HG03460 (cell line): ENCODE data around the gene CLIP2.
"Not testable (repeated sequence)": the region's sequence is repeated elsewhere in the genome, so short reads cannot be mapped to it uniquely, and the experiment has no call there.

Source experiments
- ATAC-seq: cut with Tn5 transposase; IDR thresholded peaks from one replicate; pipeline ENCODE4 v1.9.1; 2021; ENCODE audit not compliant: unreplicated experiment

Gene CLIP2

GRCh38 chr7:74428023-74428422 is 138.8 kb downstream of the CLIP2 start:
- no peak for ATAC-seq

- ATAC-seq: no peak
Measured at GRCh38 chr7:74429153-74429747, 140.0 kb downstream of the CLIP2 start.

GRCh38 chr7:74430409-74430808 is 141.2 kb downstream of the CLIP2 start:
- not testable (repeated sequence) for ATAC-seq

GRCh38 chr7:74430961-74431466 is 141.8 kb downstream of the CLIP2 start:
- ATAC-seq: no peak

DNA sequence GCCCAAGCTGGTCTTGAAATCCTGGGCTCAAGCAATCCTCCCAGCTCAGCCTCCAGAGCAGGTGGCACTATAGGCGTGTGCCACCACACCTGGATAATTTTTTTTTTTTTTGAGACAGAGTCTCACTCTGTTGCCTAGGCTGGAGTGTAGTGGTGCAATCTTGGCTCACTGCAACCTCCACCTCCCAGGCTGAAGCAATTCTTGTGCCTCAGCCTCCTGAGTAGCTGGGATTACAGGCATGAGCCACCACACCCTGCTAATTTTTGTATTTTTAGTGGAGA is 148.0 kb downstream of the CLIP2 start:
- not testable (repeated sequence) for ATAC-seq

GRCh38 chr7:74438327-74438726 is 149.1 kb downstream of the CLIP2 start:
- ATAC-seq: no peak

- ATAC-seq: no peak
Measured at GRCh38 chr7:74439541-74439940, 150.3 kb downstream of the CLIP2 start.

DNA sequence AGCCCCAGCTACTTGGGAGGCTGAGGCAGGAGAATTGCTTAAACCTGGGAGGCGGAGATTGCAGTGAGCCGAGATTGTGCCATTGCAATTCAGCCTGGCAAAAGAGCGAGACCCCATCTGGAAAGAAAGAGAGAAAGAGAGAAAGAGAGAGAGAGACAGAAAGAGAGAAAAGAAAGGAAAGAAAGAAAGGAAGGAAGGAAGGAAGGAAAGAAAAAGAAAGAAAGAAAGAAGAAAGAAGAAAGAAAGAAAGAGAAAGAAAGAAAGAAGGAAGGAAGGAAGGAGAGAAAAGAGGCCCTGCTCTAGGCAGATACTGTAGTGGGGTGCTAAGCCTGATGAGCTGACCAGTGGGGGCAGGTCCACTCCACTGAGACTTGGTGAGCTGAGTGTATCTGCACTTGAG is 150.9 kb downstream of the CLIP2 start:
- not testable (repeated sequence) for ATAC-seq

DNA sequence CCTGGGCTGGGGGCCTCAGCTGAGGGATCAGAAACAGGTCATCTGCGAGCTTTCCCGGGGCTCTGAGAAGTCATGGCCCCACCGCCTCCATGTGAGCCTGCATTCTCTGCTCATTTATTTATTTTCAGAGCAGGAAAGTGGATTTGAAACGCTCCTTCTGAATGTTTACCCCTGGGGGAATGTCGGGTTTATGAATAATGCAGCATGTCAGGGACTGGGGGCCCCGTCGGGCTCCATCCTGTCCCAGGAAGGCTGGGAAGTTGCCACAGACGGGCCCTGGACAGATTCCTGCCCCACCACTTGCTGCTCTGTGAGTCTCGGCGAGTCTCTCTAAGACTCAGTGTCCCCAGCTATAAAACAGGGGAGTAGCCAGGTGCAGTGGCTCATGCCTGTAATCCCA is 152.6 kb downstream of the CLIP2 start:
- no peak for ATAC-seq

DNA sequence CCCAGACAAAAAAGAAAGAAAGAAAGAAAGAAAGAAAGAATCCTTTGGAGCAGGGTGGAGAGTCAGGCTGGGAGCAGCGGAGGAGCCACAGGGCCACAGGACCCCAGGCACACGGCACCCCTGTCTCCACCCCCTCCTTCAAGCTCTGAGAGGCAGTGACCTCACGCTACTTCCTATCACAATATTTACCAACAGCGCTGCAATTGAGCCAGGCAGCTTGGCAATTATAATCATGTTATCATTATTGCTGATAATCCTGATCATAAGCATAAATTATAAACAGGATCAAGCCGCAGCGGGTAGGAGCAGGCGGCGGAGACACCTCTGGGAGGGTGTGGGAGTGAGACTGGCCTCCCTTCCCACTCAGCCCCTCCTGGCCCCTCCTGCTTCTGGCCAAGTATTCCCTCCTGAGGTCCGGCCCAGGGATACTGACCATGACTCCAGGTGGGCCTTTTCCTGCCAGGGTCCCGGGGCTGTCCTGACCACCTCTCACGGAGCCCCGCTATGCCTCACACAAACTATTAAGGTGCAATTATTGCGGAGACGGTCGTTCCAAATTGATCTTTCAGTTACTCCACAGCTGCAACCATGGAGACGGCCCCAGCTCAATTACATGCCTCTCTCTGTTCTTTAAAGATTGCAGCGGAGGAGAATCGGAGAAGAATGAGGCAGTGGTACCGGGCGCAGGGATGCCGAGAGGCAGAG is 154.5 kb downstream of the CLIP2 start:
- no peak for ATAC-seq

- ATAC-seq: no peak
Measured at GRCh38 chr7:74449144-74449543, 159.9 kb downstream of the CLIP2 start.

DNA sequence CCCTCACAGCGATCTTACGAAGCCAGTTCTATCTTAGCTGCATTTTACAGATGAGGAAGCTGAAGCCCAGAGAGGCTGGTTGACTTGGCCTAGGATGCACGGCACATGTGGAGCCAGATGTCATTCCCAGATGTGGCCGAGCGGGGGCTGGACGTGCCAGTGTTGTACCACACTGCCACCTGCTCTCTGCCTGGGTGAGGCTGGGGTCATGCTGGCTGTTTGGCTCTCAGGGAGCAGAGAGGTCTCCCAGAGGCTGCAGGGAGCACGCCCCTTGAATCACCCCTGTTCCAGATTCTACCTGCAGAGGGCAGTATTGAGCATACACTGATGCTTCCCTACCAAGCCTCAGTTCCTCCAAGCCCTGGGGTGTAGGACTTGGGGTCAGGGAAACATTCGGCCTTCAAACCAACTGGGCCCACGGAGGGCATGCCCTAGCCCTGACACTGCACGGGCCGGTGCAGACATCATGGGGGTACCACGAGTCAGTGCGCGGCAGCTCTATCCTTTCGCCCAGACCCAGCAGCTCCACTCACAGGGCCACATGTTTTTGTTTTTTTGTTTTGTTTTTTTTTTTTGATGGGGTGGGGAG is 160.7 kb downstream of the CLIP2 start:
- no peak for ATAC-seq

GRCh38 chr7:74452748-74453321 is 163.6 kb downstream of the CLIP2 start:
- ATAC-seq: no peak

- no peak for ATAC-seq
Measured at GRCh38 chr7:74453322-74454011, 164.3 kb downstream of the CLIP2 start, which contains the start of gene GTF2IRD1. Gene GTF2IRD1 (plus strand): TSS chr7:74453906. CDS start chr7:74508081, 54,175 bp downstream.

- ATAC-seq: no peak
Measured at GRCh38 chr7:74454021-74454924, 165.1 kb downstream of the CLIP2 start.

DNA sequence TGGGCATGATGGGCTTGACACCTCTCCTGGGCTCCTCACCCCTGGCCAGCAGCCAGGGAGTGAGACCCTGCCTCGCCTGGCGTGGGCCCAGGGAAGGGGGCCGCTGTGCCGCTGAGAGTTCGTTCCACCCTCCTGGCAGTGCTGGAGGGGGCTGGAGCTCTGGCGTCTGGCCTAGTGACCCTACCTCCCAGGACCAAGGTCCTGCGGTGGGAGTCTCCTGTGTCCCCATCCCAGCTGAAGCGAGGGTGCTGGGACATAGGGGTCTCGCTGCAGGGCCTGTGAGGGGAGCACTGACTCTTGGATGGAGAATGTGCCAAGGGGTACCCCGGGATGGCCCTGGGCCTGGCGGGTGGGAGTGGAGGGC is 165.7 kb downstream of the CLIP2 start:
- ATAC-seq: no peak

- ATAC-seq: no peak
Measured at GRCh38 chr7:74455291-74455804, 166.1 kb downstream of the CLIP2 start.
